Fibroblast of pulmonary artery (primary cell): ENCODE measurements around the gene TMEM45A.

Experiments used
- DNase-seq: peaks from one replicate; pipeline ENCODE4 v3.0.0-alpha.2; 2010; ENCODE audit warnings: low read depth
- H3K4me3 ChIP-seq: replicated peaks from 2 replicates; pipeline ENCODE4 v1.5.1; 2011; ENCODE audit warnings: low read depth, mild to moderate bottlenecking, control low read depth, low read length, moderate library complexity
- CTCF ChIP-seq: IDR thresholded peaks from 2 replicates; pipeline ENCODE4 v1.5.1; 2011; ENCODE audit warnings: mild to moderate bottlenecking, control low read depth, low read length, inconsistent platforms; ENCODE audit errors: missing control alignments

Gene TMEM45A

DNA sequence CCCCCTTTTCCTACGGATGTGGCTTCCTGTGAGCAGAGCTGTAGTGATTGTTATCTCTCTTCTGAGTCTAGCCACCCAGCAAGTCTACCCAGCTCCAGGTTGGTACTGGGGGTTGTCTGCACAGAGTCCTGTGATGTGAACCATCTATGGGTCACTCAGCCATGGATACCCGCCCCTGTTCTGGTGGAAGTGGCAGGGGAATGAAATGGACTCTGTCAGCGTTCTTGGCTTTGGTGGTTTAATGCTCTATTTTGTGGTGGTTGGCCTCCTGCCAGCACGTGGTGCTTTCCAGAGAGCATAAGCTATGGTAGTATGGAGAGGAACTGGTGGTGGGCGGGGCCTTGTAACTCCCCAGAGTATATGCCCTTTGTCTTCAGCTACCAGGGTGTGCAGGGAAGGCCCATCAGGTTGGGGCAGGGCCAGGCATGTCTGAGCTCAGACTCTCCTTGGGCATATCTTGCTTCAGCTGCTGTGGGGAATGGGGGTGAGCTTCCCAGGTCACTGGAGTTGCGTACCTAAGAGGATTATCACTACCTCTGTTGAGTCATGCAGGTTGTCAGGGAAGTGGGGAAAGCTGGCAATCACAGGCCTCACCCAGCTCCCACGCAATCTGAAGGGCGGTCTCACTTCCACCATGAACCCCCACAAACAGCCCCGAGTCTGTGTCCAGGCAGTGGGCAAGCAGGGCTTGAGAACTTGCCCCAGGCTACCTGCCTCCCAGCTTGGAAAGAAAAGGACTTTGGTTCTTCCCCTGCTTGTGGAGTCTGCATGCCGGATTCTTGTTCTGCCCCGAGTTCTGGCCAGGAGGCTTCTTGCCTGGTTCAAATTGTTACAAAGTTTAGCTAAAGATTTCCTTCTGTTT is 108.0 kb downstream of the TMEM45A start:
- no peak for TF ChIP-seq CTCF
- no peak for DNase-seq
- H3K4me3 ChIP-seq, result no peak overlapping the region

DNA sequence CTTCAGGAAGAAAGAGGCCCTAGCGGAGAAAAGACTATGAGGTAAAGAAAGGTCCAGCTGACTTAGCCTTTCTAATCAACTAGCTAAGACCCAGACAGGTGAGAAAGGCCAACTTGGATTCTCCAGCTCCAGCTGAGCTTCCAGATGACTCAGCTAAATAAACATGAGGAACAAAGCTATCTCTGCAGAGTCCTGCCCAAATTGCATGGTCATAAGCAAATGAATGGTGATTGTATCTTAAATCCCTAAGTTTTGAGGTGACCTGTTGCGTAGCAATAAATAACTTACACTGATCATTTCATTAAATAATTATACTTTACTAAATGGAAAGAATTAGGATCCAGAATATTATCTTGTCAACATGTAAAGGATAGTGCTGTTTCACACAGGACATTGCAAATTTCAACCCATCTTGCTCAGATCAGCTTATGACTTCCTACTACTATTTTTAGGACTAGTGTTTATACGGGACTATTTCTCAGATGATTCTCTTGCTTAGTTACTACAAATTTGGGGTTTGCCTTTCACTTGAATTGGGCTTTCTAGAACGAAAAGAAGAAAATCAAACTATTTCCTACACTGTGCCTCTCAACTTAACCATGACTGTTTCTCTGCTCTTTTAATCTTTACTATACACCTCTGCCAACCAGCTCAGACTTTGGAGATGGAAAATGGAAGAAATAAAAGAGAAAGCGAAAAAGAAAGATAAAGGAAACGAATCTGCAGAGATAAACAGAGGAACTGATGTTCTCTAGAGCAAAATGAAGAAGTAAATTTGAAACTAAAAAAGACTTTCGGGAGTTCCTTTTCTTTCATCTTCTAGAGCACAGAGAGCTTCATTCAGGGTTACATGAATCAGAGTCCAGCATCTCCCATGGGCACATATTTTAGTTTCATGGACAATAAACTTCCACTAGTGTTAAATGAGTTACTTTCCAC is 110.4 kb downstream of the TMEM45A start:
- TF ChIP-seq CTCF, result no peak
- H3K4me3 ChIP-seq, result no peak overlapping the region
- DNase-seq, result peak; percentile 15

GRCh38 chr3:100603469-100603868 is 111.0 kb downstream of the TMEM45A start:
- H3K4me3 ChIP-seq, result no peak overlapping the region
- DNase-seq, result peak; percentile 46
- TF ChIP-seq CTCF, result peak; percentile 66

GRCh38 chr3:100605358-100605757 is 112.9 kb downstream of the TMEM45A start:
- no peak overlapping the region for H3K4me3 ChIP-seq
- no peak for TF ChIP-seq CTCF
- DNase-seq, result no peak

- no peak for DNase-seq
- no peak for TF ChIP-seq CTCF
- no peak overlapping the region for H3K4me3 ChIP-seq
Measured at GRCh38 chr3:100606894-100607512, 114.6 kb downstream of the TMEM45A start.

DNA sequence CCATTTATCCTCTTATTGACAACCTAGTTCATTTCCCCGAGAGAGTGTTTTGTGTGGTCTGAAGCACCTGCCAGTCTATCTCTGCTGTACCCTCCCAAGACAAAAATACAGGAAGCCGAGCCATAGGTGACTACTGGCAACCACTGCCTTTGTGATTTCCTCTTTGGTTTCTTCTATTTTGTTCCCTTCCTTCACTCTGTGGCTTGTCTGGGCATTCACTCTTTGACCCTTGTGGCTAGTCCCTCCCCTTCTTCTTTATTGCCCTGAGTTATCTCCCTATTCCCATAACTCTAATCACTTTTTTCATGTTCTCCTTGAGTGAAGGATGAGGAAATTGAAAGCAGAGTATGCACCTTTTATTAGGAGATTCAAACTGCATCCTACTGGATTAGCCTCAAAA is 116.9 kb downstream of the TMEM45A start, which contains the start of gene ADGRG7:
TSS of gene ADGRG7 (plus strand) at position 297 of the 400 bp plus-strand sequence. CDS start 256 bp downstream, outside the sequence.
- no peak within 1 kb of the TSS for H3K4me3 ChIP-seq
- no peak for DNase-seq
- no peak for TF ChIP-seq CTCF
